Measurements from ENCODE around the gene CFDP1.

Gene CFDP1

DNA sequence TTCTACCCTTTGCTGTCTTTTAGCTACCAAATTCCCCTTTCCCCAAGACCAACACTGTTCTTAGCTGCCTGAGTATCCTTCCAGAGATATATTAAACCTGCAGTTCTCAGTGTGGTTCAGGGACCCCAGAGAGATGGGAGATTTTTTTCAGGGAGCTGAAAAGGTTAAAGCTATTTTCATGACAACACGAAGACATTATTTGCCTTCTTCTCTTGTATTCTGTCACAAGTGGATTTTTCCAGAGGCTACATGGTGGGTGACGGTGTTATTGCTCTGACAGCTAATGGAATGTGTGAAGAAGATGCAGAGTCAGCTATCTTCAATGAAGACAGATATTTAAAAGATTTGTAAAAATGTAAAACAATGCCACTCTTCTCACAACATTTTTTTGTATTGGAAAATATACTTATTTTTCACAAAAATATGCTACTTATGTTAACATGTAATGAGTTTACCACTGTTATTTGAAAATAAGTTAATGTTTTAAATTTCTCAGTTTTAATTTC is 69.0 kb downstream of the CFDP1 start:
- no peak for TF ChIP-seq FOXP2 (optimal IDR thresholded peaks at IDR 0.05; ENCODE audit: borderline replicate concordance, extremely low read depth, extremely low read length, insufficient read depth)
- TF ChIP-seq POLR2AphosphoS5 (IDR thresholded peaks at IDR 0.05; ENCODE audit: low read depth, low read length) = no peak
- TF ChIP-seq SIN3A (IDR thresholded peaks at IDR 0.05; ENCODE audit: borderline replicate concordance, insufficient read depth, low read length) = no peak
- no peak for TF ChIP-seq TAF1 (IDR thresholded peaks at IDR 0.05; ENCODE audit: borderline replicate concordance, insufficient read depth, low read length)
- TF ChIP-seq, protein P1, sequence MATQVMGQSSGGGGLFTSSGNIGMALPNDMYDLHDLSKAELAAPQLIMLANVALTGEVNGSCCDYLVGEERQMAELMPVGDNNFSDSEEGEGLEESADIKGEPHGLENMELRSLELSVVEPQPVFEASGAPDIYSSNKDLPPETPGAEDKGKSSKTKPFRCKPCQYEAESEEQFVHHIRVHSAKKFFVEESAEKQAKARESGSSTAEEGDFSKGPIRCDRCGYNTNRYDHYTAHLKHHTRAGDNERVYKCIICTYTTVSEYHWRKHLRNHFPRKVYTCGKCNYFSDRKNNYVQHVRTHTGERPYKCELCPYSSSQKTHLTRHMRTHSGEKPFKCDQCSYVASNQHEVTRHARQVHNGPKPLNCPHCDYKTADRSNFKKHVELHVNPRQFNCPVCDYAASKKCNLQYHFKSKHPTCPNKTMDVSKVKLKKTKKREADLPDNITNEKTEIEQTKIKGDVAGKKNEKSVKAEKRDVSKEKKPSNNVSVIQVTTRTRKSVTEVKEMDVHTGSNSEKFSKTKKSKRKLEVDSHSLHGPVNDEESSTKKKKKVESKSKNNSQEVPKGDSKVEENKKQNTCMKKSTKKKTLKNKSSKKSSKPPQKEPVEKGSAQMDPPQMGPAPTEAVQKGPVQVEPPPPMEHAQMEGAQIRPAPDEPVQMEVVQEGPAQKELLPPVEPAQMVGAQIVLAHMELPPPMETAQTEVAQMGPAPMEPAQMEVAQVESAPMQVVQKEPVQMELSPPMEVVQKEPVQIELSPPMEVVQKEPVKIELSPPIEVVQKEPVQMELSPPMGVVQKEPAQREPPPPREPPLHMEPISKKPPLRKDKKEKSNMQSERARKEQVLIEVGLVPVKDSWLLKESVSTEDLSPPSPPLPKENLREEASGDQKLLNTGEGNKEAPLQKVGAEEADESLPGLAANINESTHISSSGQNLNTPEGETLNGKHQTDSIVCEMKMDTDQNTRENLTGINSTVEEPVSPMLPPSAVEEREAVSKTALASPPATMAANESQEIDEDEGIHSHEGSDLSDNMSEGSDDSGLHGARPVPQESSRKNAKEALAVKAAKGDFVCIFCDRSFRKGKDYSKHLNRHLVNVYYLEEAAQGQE (IDR thresholded peaks at IDR 0.05; ENCODE audit: insufficient read depth in 1 of 2, low read depth in 2 of 2, low read length in 2 of 2) = no peak

DNA sequence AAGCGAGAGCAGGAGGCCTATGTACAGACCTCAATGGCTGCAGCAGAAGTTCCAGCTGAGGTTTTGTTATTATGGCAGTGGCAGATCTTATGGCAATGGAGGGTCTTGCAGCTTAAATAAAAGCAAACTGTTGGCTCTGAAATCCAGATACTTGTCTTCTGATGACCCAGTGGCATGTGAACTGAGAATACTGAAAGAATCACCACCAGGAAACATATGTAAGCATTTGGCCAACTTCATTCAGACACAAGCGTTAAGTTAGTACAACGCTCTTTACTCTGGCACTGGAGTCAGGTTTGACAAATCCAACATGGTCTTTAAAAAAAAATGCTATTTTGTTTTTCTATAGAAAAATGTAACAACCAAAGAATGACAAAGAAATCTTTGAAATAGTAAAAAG is 70.5 kb downstream of the CFDP1 start:
- TF ChIP-seq FOXP2 (optimal IDR thresholded peaks at IDR 0.05; ENCODE audit: borderline replicate concordance, extremely low read depth, extremely low read length, insufficient read depth) = no peak

DNA sequence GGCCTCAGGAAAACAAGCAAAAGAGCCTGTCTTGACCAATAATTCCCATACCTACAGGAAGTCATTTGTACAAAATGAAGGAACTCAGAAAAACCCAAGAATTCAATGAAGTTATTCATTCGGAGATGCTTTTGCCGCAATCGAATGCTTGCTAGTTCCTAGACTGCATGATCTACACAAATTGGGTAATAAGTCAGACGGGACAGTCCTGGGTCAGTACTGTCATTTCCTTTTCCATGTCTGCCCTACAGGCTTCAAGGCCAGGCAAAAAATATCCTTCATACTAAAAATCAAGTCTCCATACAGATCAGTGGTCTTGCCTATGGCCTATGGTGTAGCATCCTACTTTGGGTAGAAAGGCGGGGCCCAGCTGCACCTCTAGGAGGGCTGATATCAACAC is 71.4 kb downstream of the CFDP1 start:
- TF ChIP-seq, protein P1 (IDR thresholded peaks at IDR 0.05; ENCODE audit: insufficient read depth in 1 of 2, low read depth in 2 of 2, low read length in 2 of 2) = no peak
- TF ChIP-seq FOXP2 (optimal IDR thresholded peaks at IDR 0.05; ENCODE audit: borderline replicate concordance, extremely low read depth, extremely low read length, insufficient read depth) (no peak), SIN3A (IDR thresholded peaks at IDR 0.05; ENCODE audit: borderline replicate concordance, insufficient read depth, low read length) (no peak), POLR2AphosphoS5 (IDR thresholded peaks at IDR 0.05; ENCODE audit: low read depth, low read length) (no peak), TAF1 (IDR thresholded peaks at IDR 0.05; ENCODE audit: borderline replicate concordance, insufficient read depth, low read length) (no peak)

DNA sequence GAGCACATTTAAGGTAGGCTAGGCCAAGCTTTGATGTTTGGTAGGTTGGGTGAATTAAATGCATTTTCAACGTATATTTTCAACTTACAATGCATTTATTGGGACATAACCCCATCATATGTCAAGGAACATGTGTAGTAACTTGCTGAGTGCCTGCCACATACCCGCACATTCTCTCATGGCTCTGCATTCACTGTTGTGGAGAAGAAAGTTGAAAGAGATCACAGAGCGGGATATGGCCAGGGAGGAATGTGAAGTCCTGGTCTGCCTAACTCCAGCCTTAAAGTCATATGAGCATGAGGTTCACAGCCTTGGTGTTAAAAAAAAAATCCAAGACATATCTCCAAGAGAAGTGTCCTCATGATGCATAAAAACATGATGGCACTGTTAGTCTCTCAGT is 79.1 kb downstream of the CFDP1 start:
- TF ChIP-seq TAF1 (IDR thresholded peaks at IDR 0.05; ENCODE audit: borderline replicate concordance, insufficient read depth, low read length) (no peak), FOXP2 (optimal IDR thresholded peaks at IDR 0.05; ENCODE audit: borderline replicate concordance, extremely low read depth, extremely low read length, insufficient read depth) (no peak), POLR2AphosphoS5 (IDR thresholded peaks at IDR 0.05; ENCODE audit: low read depth, low read length) (no peak), SIN3A (IDR thresholded peaks at IDR 0.05; ENCODE audit: borderline replicate concordance, insufficient read depth, low read length) (no peak)
- TF ChIP-seq, protein P1 (IDR thresholded peaks at IDR 0.05; ENCODE audit: insufficient read depth in 1 of 2, low read depth in 2 of 2, low read length in 2 of 2) = no peak

DNA sequence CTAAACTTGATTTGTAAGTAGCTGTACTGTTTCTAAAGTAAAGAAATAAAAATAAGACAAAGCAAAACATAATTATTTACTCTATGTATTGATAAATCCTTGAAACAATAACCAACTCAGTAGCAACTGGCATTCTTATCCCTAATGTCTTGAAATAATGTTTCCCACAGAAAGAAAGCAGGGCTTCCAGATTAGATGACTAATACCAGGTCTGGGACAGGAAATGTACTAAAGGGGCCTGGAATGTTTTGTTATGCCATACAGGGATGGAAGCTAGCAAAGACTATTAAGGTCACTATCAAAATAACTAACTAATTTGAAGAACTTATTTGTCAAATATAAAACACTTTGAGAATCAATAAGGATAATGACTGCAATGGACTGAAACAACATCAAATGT is 82.1 kb downstream of the CFDP1 start:
- TF ChIP-seq, protein P1 (IDR thresholded peaks at IDR 0.05; ENCODE audit: insufficient read depth in 1 of 2, low read depth in 2 of 2, low read length in 2 of 2) = no peak
- no peak for TF ChIP-seq FOXP2 (optimal IDR thresholded peaks at IDR 0.05; ENCODE audit: borderline replicate concordance, extremely low read depth, extremely low read length, insufficient read depth)
- no peak for TF ChIP-seq SIN3A (IDR thresholded peaks at IDR 0.05; ENCODE audit: borderline replicate concordance, insufficient read depth, low read length)
- TF ChIP-seq POLR2AphosphoS5 (IDR thresholded peaks at IDR 0.05; ENCODE audit: low read depth, low read length) = no peak
- no peak for TF ChIP-seq TAF1 (IDR thresholded peaks at IDR 0.05; ENCODE audit: borderline replicate concordance, insufficient read depth, low read length)

All from PFSK-1 (cell line).